Stimulated activated CD8-positive, alpha-beta memory T cell treated with anti-CD3 and anti-CD28 coated beads, Interleukin-7, amount 100 ng/mL, for 1 hour (primary cell): Measurements from ENCODE around the gene CMTM6.
A peak's percentile ranks its signal among the peaks of the same experiment; 100 is the strongest.
"Not testable (repeated sequence)": the region's sequence is repeated elsewhere in the genome, so short reads cannot be mapped to it uniquely, and the experiment has no call there.

Experiments used
- DNase-seq, 2 donors: peaks; one replicate each; pipeline ENCODE4 v3.0.0-alpha.2; 2020; ENCODE audit warnings: low read depth in 2 of 2

The CMTM6 gene

GRCh38 chr3:32499585-32499984 lies 3.1 kb downstream of the CMTM6 start:
- DNase-seq, result no peak

GRCh38 chr3:32498992-32499391 lies 3.7 kb downstream of the CMTM6 start:
- DNase-seq, result no peak

GRCh38 chr3:32498252-32498651 lies 4.4 kb downstream of the CMTM6 start:
- no peak for DNase-seq

GRCh38 chr3:32495609-32496008 lies 7.0 kb downstream of the CMTM6 start:
- no peak for DNase-seq

- DNase-seq, result no peak
Observed at GRCh38 chr3:32495085-32495484, 7.6 kb downstream of the CMTM6 start.

- no peak for DNase-seq
Observed at GRCh38 chr3:32493437-32494414, 8.9 kb downstream of the CMTM6 start.

GRCh38 chr3:32492684-32493436 lies 9.8 kb downstream of the CMTM6 start:
- DNase-seq, result no peak

GRCh38 chr3:32488474-32489008 lies 14.1 kb downstream of the CMTM6 start:
- DNase-seq, result no peak

GRCh38 chr3:32487781-32488473 lies 14.7 kb downstream of the CMTM6 start:
- DNase-seq, result no peak

GRCh38 chr3:32484436-32484835 lies 18.2 kb downstream of the CMTM6 start:
- DNase-seq, result no peak

GRCh38 chr3:32483772-32484171 lies 18.9 kb downstream of the CMTM6 start:
- DNase-seq, result no peak

- no peak for DNase-seq
Observed at GRCh38 chr3:32482693-32483092, 20.0 kb downstream of the CMTM6 start.

GRCh38 chr3:32481791-32482631 lies 20.6 kb downstream of the CMTM6 start:
- no peak for DNase-seq

- no peak for DNase-seq
Observed at GRCh38 chr3:32480604-32481003, 22.0 kb downstream of the CMTM6 start.

- DNase-seq, result no peak
Observed at GRCh38 chr3:32474201-32474600, 28.5 kb downstream of the CMTM6 start.

GRCh38 chr3:32472151-32472550 lies 30.5 kb downstream of the CMTM6 start:
- not testable (repeated sequence) for DNase-seq

GRCh38 chr3:32471246-32471645 lies 31.4 kb downstream of the CMTM6 start:
- no peak for DNase-seq

- DNase-seq, result no peak
Observed at GRCh38 chr3:32470362-32470761, 32.3 kb downstream of the CMTM6 start.

- no peak for DNase-seq
Observed at GRCh38 chr3:32469151-32469874, 33.3 kb downstream of the CMTM6 start.

- peak; percentile 60 to 69 for DNase-seq
Observed at GRCh38 chr3:32467333-32468070, 35.1 kb downstream of the CMTM6 start.
